ENCODE measurements around the gene ZNF41. TPM values are rescaled to one million over a fixed set of nuclear protein-coding genes. Genes with fewer than 3 reads are reported as not detected.

The ZNF41 gene
- total RNA-seq: 5.5 and 7.4 TPM in 2 replicates

DNA sequence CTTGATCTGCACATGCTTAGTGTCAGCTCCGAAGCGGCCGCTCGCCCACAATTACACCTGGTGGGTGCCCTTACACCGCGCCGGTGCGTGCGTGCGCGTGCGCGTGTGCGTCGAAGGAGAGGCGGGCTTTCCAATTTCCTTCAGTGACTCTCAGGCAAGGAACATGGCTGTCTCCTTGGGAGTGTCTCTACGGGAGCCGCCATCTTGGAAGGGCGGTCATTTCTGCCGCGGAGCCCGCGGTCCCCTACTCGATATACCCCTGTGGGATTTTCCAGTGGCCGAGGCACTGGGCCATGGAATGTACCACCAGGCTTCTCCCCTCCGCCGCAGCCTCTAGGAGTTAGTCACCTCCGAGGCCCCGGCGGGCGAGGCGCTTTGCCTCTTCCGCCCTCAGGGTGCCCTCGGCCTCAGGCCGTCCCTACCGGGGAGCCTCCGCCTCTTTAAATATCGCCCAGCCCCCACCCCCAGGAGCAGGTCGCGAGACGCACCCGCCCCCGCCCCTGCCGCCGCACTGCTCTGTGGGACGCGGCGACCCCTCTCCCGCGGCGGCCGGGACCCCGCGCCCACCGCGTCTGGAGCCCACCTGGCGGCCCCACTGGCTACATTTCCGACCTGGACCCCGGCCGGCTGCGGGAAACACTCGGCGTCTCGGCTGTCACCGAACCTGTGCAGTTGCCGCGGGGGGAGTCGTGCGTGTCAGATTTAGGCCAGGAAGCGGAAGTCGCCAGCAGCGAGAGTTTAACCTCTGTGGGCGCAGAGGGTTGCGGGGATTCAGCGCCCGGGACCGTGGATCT lies at the start of gene ZNF41:
Gene ZNF41 (minus strand): TSS at position 711 of the 794 bp plus-strand sequence. CDS start 15,741 bp downstream, outside the sequence.

Other genes with a start within 250 kb of the ZNF41 start
- gene ZNF157, start 112.6 kb downstream of the ZNF41 start, total RNA-seq: 0.12 and 0.13 TPM in 2 replicates
- gene ARAF, start 78.0 kb upstream of the ZNF41 start, total RNA-seq: 14.7 and 15.1 TPM in 2 replicates
- 439 and 508 TPM in 2 replicates for gene TIMP1, start 99.2 kb upstream of the ZNF41 start, total RNA-seq
- gene SYN1, start 136.6 kb upstream of the ZNF41 start, total RNA-seq: 0.19 and 0.40 TPM in 2 replicates
- 0.13 and 0.25 TPM in 2 replicates for gene CFP, start 146.7 kb upstream of the ZNF41 start, total RNA-seq
- 12.1 and 13.6 TPM in 2 replicates for gene ELK1, start 167.3 kb upstream of the ZNF41 start, total RNA-seq
- gene UXT, start 176.0 kb upstream of the ZNF41 start, total RNA-seq: 104 and 120 TPM in 2 replicates